Germinal center (tissue), 1 donor: ENCODE data around the gene SIGLEC6.
"Not testable (repeated sequence)": the region's sequence is repeated elsewhere in the genome, so short reads cannot be mapped to it uniquely, and the experiment has no call there.

Source experiments
- DNase-seq: peaks from one replicate; pipeline ENCODE4 v3.0.0; 2012; ENCODE audit warnings: mixed read lengths, low spot score

The SIGLEC6 gene

GRCh38 chr19:51508059-51508733 is 23.3 kb downstream of the SIGLEC6 start:
- DNase-seq: no peak

- no peak for DNase-seq
Measured at GRCh38 chr19:51507640-51508058, 23.8 kb downstream of the SIGLEC6 start.

- no peak for DNase-seq
Measured at GRCh38 chr19:51507192-51507591, 24.3 kb downstream of the SIGLEC6 start.

- DNase-seq: no peak
Measured at GRCh38 chr19:51505904-51506303, 25.6 kb downstream of the SIGLEC6 start.

GRCh38 chr19:51503896-51504295 is 27.6 kb downstream of the SIGLEC6 start:
- DNase-seq: no peak

GRCh38 chr19:51503286-51503817 is 28.1 kb downstream of the SIGLEC6 start:
- DNase-seq: no peak

GRCh38 chr19:51501594-51502263 is 29.7 kb downstream of the SIGLEC6 start, which contains the start of gene SIGLEC12:
Gene SIGLEC12, minus strand, starts transcription at chr19:51501800. Its CDS starts 67 bp downstream, at chr19:51501733.
- no peak for DNase-seq

GRCh38 chr19:51500931-51501330 is 30.5 kb downstream of the SIGLEC6 start:
- not testable (repeated sequence) for DNase-seq

- DNase-seq: no peak
Measured at GRCh38 chr19:51497666-51498065, 33.8 kb downstream of the SIGLEC6 start.

- DNase-seq: no peak
Measured at GRCh38 chr19:51493776-51494175, 37.7 kb downstream of the SIGLEC6 start.

- DNase-seq: no peak
Measured at GRCh38 chr19:51491586-51491985, 39.9 kb downstream of the SIGLEC6 start.

- no peak for DNase-seq
Measured at GRCh38 chr19:51490676-51491075, 40.8 kb downstream of the SIGLEC6 start.

GRCh38 chr19:51489113-51489512 is 42.4 kb downstream of the SIGLEC6 start:
- DNase-seq: no peak

- no peak for DNase-seq
Measured at GRCh38 chr19:51488491-51488890, 43.0 kb downstream of the SIGLEC6 start.

GRCh38 chr19:51485960-51486660 is 45.4 kb downstream of the SIGLEC6 start:
- no peak for DNase-seq

- no peak for DNase-seq
Measured at GRCh38 chr19:51480590-51480989, 50.9 kb downstream of the SIGLEC6 start.

GRCh38 chr19:51479531-51480331 is 51.7 kb downstream of the SIGLEC6 start:
- DNase-seq: no peak

GRCh38 chr19:51478381-51479234 is 52.9 kb downstream of the SIGLEC6 start, which contains the start of gene CEACAM18:
Gene CEACAM18, plus strand, starts transcription at chr19:51478539.
- no peak for DNase-seq

GRCh38 chr19:51477344-51477743 is 54.1 kb downstream of the SIGLEC6 start:
- DNase-seq: no peak

- no peak for DNase-seq
Measured at GRCh38 chr19:51476164-51476563, 55.3 kb downstream of the SIGLEC6 start.
